ENCODE measurements around the gene KIAA1958.

GRCh38 chr9:112554516-112554915 lies 67.9 kb downstream of the KIAA1958 start:
- TF ChIP-seq CTCF (IDR thresholded peaks at IDR 0.05; ENCODE audit: low read depth, low read length) (no peak), EZH2phosphoT487 (IDR thresholded peaks at IDR 0.05; ENCODE audit: low read depth) (no peak)

Measured in OCI-LY3 (cell line).